Measurements from ENCODE around the gene TENT4A.
A peak's percentile ranks its signal among the peaks of the same experiment; 100 is the strongest.
"Not testable (repeated sequence)": the region's sequence is repeated elsewhere in the genome, so short reads cannot be mapped to it uniquely, and the experiment has no call there.

The TENT4A gene

GRCh38 chr5:6754766-6755165 is 41.5 kb downstream of the TENT4A start:
- no peak for ATAC-seq

- no peak for ATAC-seq
Measured at GRCh38 chr5:6755519-6755918, 42.3 kb downstream of the TENT4A start.

GRCh38 chr5:6755941-6756340 is 42.7 kb downstream of the TENT4A start:
- ATAC-seq, result no peak

GRCh38 chr5:6757414-6757969 is 44.3 kb downstream of the TENT4A start:
- ATAC-seq, result no peak

GRCh38 chr5:6758236-6758635 is 45.0 kb downstream of the TENT4A start:
- no peak for ATAC-seq

- no peak for ATAC-seq
Measured at GRCh38 chr5:6758706-6759105, 45.5 kb downstream of the TENT4A start.

GRCh38 chr5:6759401-6759800 is 46.2 kb downstream of the TENT4A start:
- no peak for ATAC-seq

GRCh38 chr5:6759983-6760382 is 46.8 kb downstream of the TENT4A start:
- no peak for ATAC-seq

- no peak for ATAC-seq
Measured at GRCh38 chr5:6760686-6761085, 47.5 kb downstream of the TENT4A start.

- no peak for ATAC-seq
Measured at GRCh38 chr5:6761333-6761732, 48.1 kb downstream of the TENT4A start.

GRCh38 chr5:6762116-6762515 is 48.9 kb downstream of the TENT4A start:
- ATAC-seq, result no peak

- no peak for ATAC-seq
Measured at GRCh38 chr5:6762697-6763096, 49.5 kb downstream of the TENT4A start.

GRCh38 chr5:6763191-6763590 is 50.0 kb downstream of the TENT4A start:
- no peak for ATAC-seq

- peak; percentile 48 to 61 for ATAC-seq
Measured at GRCh38 chr5:6765612-6766525, 52.6 kb downstream of the TENT4A start.

GRCh38 chr5:6766604-6767093 is 53.4 kb downstream of the TENT4A start:
- ATAC-seq, result peak; percentile 69 to 73

- ATAC-seq, result no peak
Measured at GRCh38 chr5:6767481-6768063, 54.3 kb downstream of the TENT4A start.

- no peak for ATAC-seq
Measured at GRCh38 chr5:6768590-6769230, 55.5 kb downstream of the TENT4A start.

- ATAC-seq, result no peak
Measured at GRCh38 chr5:6770826-6771607, 57.8 kb downstream of the TENT4A start.

GRCh38 chr5:6772886-6773285 is 59.7 kb downstream of the TENT4A start:
- ATAC-seq, result no peak

- ATAC-seq, result no peak
Measured at GRCh38 chr5:6773342-6774035, 60.3 kb downstream of the TENT4A start.

GRCh38 chr5:6774207-6774606 is 61.0 kb downstream of the TENT4A start:
- not testable (repeated sequence) for ATAC-seq

- ATAC-seq, result no peak
Measured at GRCh38 chr5:6774721-6775204, 61.5 kb downstream of the TENT4A start.

All from activated CD4-positive, CD25-positive, alpha-beta regulatory T cell treated with anti-CD3 and anti-CD28 coated beads, Interleukin-2, amount 50 U/mL, for 24 hours (primary cell).